HCT116 (cell line): ENCODE data around the gene PLEKHG3. TPM values are rescaled to one million over a fixed set of nuclear protein-coding genes. Genes with fewer than 3 reads are reported as not detected.

ENCODE experiments used
- ATAC-seq: fragments of 200-7000 bp; cut with Tn5 transposase; 2 replicates; pipeline ENCODE4 v1.9.1; 2020; ENCODE audit warnings: mild to moderate bottlenecking, moderate library complexity
- Bru-seq: library from RNA; stranded (reverse); fragments of 400-500 nt; gene quantifications from one replicate; lab custom pipeline; 2021; lab: Mats Ljungman, UMichigan
- BruChase-seq, 2 experiments: library from RNA; stranded (reverse); fragments of 400-500 nt; gene quantifications; one replicate each; lab custom pipeline; 2021; lab: Mats Ljungman, UMichigan
- BruUV-seq: library from RNA; stranded (reverse); fragments of 400-500 nt; replicated peaks from 2 replicates; lab custom pipeline; 2021; lab: Mats Ljungman, UMichigan
- CTCF ChIA-PET: fragments of 300-600 bp; sonication (Branson Sonifier 250); formaldehyde crosslinking; loops from one replicate; lab custom pipeline; 2021; ENCODE audit warnings: antibody characterized with exemption; lab: Charles Lee
- POLR2A ChIA-PET: fragments of 300-600, 350-600 bp; sonication (Branson Sonifier 250); formaldehyde crosslinking; loops from one replicate; lab custom pipeline; 2021; ENCODE audit warnings: antibody characterized with exemption; lab: Charles Lee
- RAD21 ChIA-PET, 2 experiments: fragments of 300-600 bp; sonication (Branson Sonifier 250); formaldehyde crosslinking; loops; one replicate each; lab custom pipeline; 2023; ENCODE audit warnings: low total read pairs in 2 of 2; ENCODE audit not compliant: uncharacterized antibody in 2 of 2, unreplicated experiment in 2 of 2, low non-redundant PET in 1 of 2; lab: Charles Lee
- DNase-seq: peaks from one replicate; pipeline ENCODE4 v3.0.0-alpha.2; 2010; ENCODE audit warnings: low read depth, low spot score
- H2AFZ ChIP-seq: fragments of 200-600 bp; shearing (Covaris generic), sonication (generic); 2 replicates; pipeline ENCODE4 v1.6.1; 2017; ENCODE audit warnings: low read depth, mixed run types, mixed read lengths, antibody characterized with exemption, low read length; ENCODE audit not compliant: poor library complexity, severe bottlenecking
- H3K27ac ChIP-seq: 2 replicates; pipeline ENCODE4 v1.5.1; 2012; ENCODE audit warnings: low read depth, low read length
- H3K27me3 ChIP-seq: fragments of 200-600 bp; sonication (generic); 2 replicates; pipeline ENCODE4 v1.6.1; 2016; ENCODE audit warnings: mixed run types, low read length, mixed read lengths; ENCODE audit not compliant: insufficient read depth
- H3K36me3 ChIP-seq, 2 experiments: fragments of 200-500 bp in 1 of 2; fragments of 200-600 bp in 1 of 2; sonication (Bioruptor generic) in 1 of 2; sonication (generic) in 1 of 2; 2 replicates each; pipeline versions ENCODE4 v1.5.1 to v1.6.1; 2014 to 2016; ENCODE audit warnings: low read length in 2 of 2, inconsistent platforms in 1 of 2, mixed read lengths in 1 of 2, mixed run types in 1 of 2; ENCODE audit not compliant: insufficient read depth in 2 of 2, control insufficient read depth in 1 of 2
- H3K4me1 ChIP-seq, 2 experiments: fragments of 200-600 bp in 1 of 2; sonication (generic) in 1 of 2; 2 replicates each; pipeline versions ENCODE4 v1.5.1 to v1.6.1; 2012 to 2017; ENCODE audit warnings: low read length in 2 of 2, inconsistent platforms in 1 of 2, mild to moderate bottlenecking in 1 of 2, mixed read lengths in 1 of 2, mixed run types in 1 of 2, moderate library complexity in 1 of 2; ENCODE audit not compliant: insufficient read depth in 2 of 2, control insufficient read depth in 1 of 2
- H3K4me2 ChIP-seq: fragments of 200-600 bp; sonication (generic); 2 replicates; pipeline ENCODE4 v1.6.1; 2017; ENCODE audit warnings: mixed run types, low read length, mixed read lengths
- H3K4me3 ChIP-seq, 2 experiments: fragments of 200-600 bp in 1 of 2; sonication (generic) in 1 of 2; replicated peaks in 1 of 2; 2 replicates each; pipeline ENCODE4 v1.5.1; 2011 to 2016; ENCODE audit warnings: low read length in 2 of 2, control low read depth in 1 of 2, low read depth in 1 of 2, mild to moderate bottlenecking in 1 of 2, mixed read lengths in 1 of 2, mixed run types in 1 of 2
- H3K79me2 ChIP-seq: fragments of 200-600 bp; sonication (generic); 2 replicates; pipeline ENCODE4 v1.6.1; 2017; ENCODE audit warnings: mild to moderate bottlenecking, mixed run types, low read length, moderate library complexity, mixed read lengths; ENCODE audit not compliant: insufficient read depth
- H3K9ac ChIP-seq: fragments of 200-600 bp; sonication (generic); 2 replicates; pipeline ENCODE4 v1.6.1; 2016; ENCODE audit warnings: low read length, mixed read lengths
- H3K9me2 ChIP-seq: fragments of 200-600 bp; sonication (generic), shearing (Covaris generic); 2 replicates; pipeline ENCODE4 v1.6.1; 2017; ENCODE audit warnings: mixed run types, mild to moderate bottlenecking, moderate library complexity; ENCODE audit not compliant: insufficient read depth
- H3K9me3 ChIP-seq, 2 experiments: fragments of 200-500 bp in 1 of 2; fragments of 200-600 bp in 1 of 2; sonication (Bioruptor generic) in 1 of 2; sonication (generic) in 1 of 2; 2 replicates each; pipeline ENCODE4 v1.6.1; 2014 to 2017; ENCODE audit warnings: low read length in 2 of 2, mixed read lengths in 2 of 2, inconsistent platforms in 1 of 2, low read depth in 1 of 2, mild to moderate bottlenecking in 1 of 2, mixed run types in 1 of 2, moderate library complexity in 1 of 2; ENCODE audit not compliant: control insufficient read depth in 1 of 2, insufficient read depth in 1 of 2
- H4K20me1 ChIP-seq: fragments of 200-600 bp; sonication (generic), shearing (Covaris generic); 2 replicates; pipeline ENCODE4 v1.6.1; 2017; ENCODE audit warnings: mixed run types, mild to moderate bottlenecking, moderate library complexity; ENCODE audit not compliant: insufficient read depth
- EGR1 ChIP-seq: IDR thresholded peaks from 2 replicates; pipeline ENCODE4 v1.6.1; 2012; ENCODE audit warnings: low read depth
- ELF1 ChIP-seq: IDR thresholded peaks from 2 replicates; pipeline ENCODE4 v1.6.1; 2012; ENCODE audit warnings: low read depth, borderline replicate concordance
- EZH2phosphoT487 ChIP-seq: fragments of 200-600 bp; IDR thresholded peaks from 2 replicates; pipeline ENCODE4 v1.6.1; 2018; ENCODE audit warnings: antibody characterized with exemption, borderline replicate concordance
- POLR2A ChIP-seq: IDR thresholded peaks from 2 replicates; pipeline ENCODE4 v1.7.0; 2011; ENCODE audit warnings: borderline replicate concordance; ENCODE audit not compliant: insufficient read depth, insufficient read length; ENCODE audit errors: extremely low read depth
- POLR2AphosphoS5 ChIP-seq: IDR thresholded peaks from 2 replicates; pipeline ENCODE4 v1.6.1; 2011; ENCODE audit warnings: mild to moderate bottlenecking, low read depth, low read length, moderate library complexity
- YY1 ChIP-seq: IDR thresholded peaks from 2 replicates; pipeline ENCODE4 v1.6.1; 2011; ENCODE audit warnings: low read length, low read depth, moderate library complexity, mild to moderate bottlenecking; ENCODE audit not compliant: insufficient replicate concordance; ENCODE audit errors: extremely low read depth
- ZFX ChIP-seq: fragments of 450-650 bp; IDR thresholded peaks from 2 replicates; pipeline ENCODE4 v1.6.1; 2017
- ZNF274 ChIP-seq: fragments of 200-500 bp; sonication (Bioruptor generic); IDR thresholded peaks from 2 replicates; pipeline ENCODE4 v1.6.1; 2014; ENCODE audit warnings: mild to moderate bottlenecking, low read depth, low read length, inconsistent platforms
- intact Hi-C: fragments of 100-400 bp; cut with micrococcal nuclease; formaldehyde crosslinking; loops from 2 replicates; pipeline ENCODE4 v1.10.0; 2022
- long read RNA-seq: library from polyadenylated mRNA; unstranded; transcript quantifications from one replicate; pipeline ENCODE4 v2.0.0, GENCODE V29; 2021; ENCODE audit not compliant: unreplicated experiment
- polyA plus RNA-seq: library from polyadenylated mRNA; unstranded; fragments of >200 nt; gene quantifications from 2 replicates; pipeline ENCODE4 v1.2.1, GENCODE V29; 2012; ENCODE audit warnings: missing spikeins
- total RNA-seq: library from RNA; stranded (reverse); gene quantifications from one replicate; pipeline ENCODE4 v1.2.1, GENCODE V29; 2021; ENCODE audit not compliant: unreplicated experiment

PLEKHG3 gene
- total RNA-seq = 55.6 TPM
- polyA plus RNA-seq = 36.0 and 37.8 TPM in 2 replicates
- Bru-seq, nascent RNA = percentile 70 among the genes with signal in this experiment
- percentile 67 among the genes with signal in this experiment for BruChase-seq, experiment 1, labeled RNA remaining after a 6-hour chase
- BruChase-seq, experiment 2, labeled RNA remaining after a 2-hour chase = percentile 69 among the genes with signal in this experiment
- long read RNA-seq, partial matches to known transcripts = 42 of 56 reads
- long read RNA-seq, other reads (novel, unspliced or antisense) = 13 of 56 reads

DNA sequence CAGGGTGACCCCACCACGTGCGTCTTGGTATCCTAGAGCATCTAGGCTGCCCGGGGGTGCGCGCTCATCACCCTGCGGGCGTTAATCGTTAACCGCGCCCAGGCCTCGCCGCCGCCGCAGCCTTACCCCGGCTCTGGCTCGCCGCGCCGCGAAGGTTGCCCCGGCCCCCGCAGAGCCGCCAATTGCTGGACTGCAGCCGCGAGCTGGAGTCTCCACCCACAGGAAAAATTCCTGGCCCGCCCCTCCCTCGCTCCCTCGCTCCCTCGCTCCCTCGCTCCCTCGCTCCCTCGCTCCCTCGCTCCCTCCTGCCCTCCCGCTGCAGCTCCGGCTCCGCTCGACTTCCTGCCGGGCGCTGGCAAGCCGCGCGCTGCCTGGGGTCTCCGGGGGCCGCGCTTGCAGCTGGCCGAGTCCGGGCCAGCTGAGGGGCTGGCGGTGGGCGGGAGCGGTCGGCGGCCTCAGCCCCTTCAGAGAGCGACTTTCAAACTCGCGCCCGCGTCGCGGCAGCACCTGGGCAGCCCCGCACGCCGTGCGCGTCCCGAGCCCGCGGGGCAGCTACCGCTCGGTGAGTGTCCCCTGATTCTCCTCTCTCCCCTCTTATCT lies at the start of gene PLEKHG3:
PLEKHG3 (plus strand) TSS at position 282 of the 600 bp plus-strand sequence. CDS start 23,208 bp downstream, outside the sequence.
- H3K27me3 ChIP-seq = no peaks in the 10 kb centered on the region
- no peaks in the 10 kb centered on the region for H3K9me2 ChIP-seq
- BruUV-seq = no TSS peak
- H4K20me1 ChIP-seq = 0 out of 2 replicates have a peak, but pooled peaks cover 5% of the 10 kb centered on the region
- H2AFZ ChIP-seq = peak within 1 kb of the TSS; percentile 40
- peaks cover 48% of the 10 kb centered on the region for H3K79me2 ChIP-seq
- intact Hi-C loops = loop anchor here (2.0 kb wide), 1 partner anchor 17 kb away; no protein-coding TSS in a partner anchor
- peaks cover 46 to 61% of the 10 kb centered on the region in 2 experiments for H3K4me1 ChIP-seq
- RAD21 ChIA-PET = interaction anchor here in 1 of 2 experiments (0.9 kb wide), 1 partner anchor 17 kb away, joined by 3 read pairs; no protein-coding TSS in a partner anchor
- POLR2A ChIA-PET = interaction anchor here (0.7 to 2.4 kb wide), 2 partner anchors 16 to 47 kb away, joined by 3 to 7 read pairs; no protein-coding TSS in a partner anchor
- no peak for DNase-seq
- H3K4me2 ChIP-seq = peak within 1 kb of the TSS; percentile 83
- H3K36me3 ChIP-seq = no peaks in the 10 kb centered on the region
- peak within 1 kb of the TSS; percentile 91 for H3K9ac ChIP-seq
- H3K9me3 ChIP-seq = no peaks in the 10 kb centered on the region
- ATAC-seq = peak; percentile 68
- H3K27ac ChIP-seq = peak within 1 kb of the TSS; percentile 86
- TF ChIP-seq EGR1 (no peak), POLR2AphosphoS5 (peak; percentile 71), ZNF274 (no peak), EZH2phosphoT487 (no peak), YY1 (peak; percentile 9), ZFX (no peak), ELF1 (no peak), POLR2A (no peak)
- peak within 1 kb of the TSS; percentile 78 to 82 for H3K4me3 ChIP-seq
- CTCF ChIA-PET = no interaction called here
